Psoas muscle (tissue), 8 donors: ENCODE results near the gene ATP5PO. TPM values are rescaled to one million over a fixed set of nuclear protein-coding genes. Genes with fewer than 3 reads are reported as not detected.
"Not testable (repeated sequence)": the region's sequence is repeated elsewhere in the genome, so short reads cannot be mapped to it uniquely, and the experiment has no call there.

ENCODE experiments used
- ATAC-seq, 4 donors: fragments of 200-7000 bp; cut with Tn5 transposase; one replicate each; pipeline ENCODE4 v1.9.1; 2020; ENCODE audit warnings: moderate library complexity in 3 of 4, mild to moderate bottlenecking in 2 of 4
- DNase-seq, 2 donors: peaks; one replicate each; pipeline ENCODE4 v3.0.0-alpha.2; 2020
- H3K27ac ChIP-seq: fragments of 200-600 bp; one replicate; pipeline ENCODE4 v1.8.0; 2022
- H3K27me3 ChIP-seq, 3 donors: fragments of 200-600 bp in 1 of 3; one replicate each; pipeline versions ENCODE4 v1.6.1 to v1.8.0; 2013 to 2022; ENCODE audit warnings: low read length in 2 of 3, mild to moderate bottlenecking in 2 of 3, moderate library complexity in 1 of 3; ENCODE audit not compliant: insufficient read depth in 3 of 3
- H3K36me3 ChIP-seq, 2 donors: fragments of 200-600 bp in 1 of 2; one replicate each; pipeline versions ENCODE4 v1.6.1 to v1.8.0; 2013 to 2022; ENCODE audit warnings: low read depth in 1 of 2, mild to moderate bottlenecking in 1 of 2, moderate library complexity in 1 of 2; ENCODE audit not compliant: insufficient read depth in 1 of 2
- H3K4me1 ChIP-seq: fragments of 200-600 bp; one replicate; pipeline ENCODE4 v1.8.0; 2022
- H3K4me3 ChIP-seq: fragments of 200-600 bp; one replicate; pipeline ENCODE4 v1.8.0; 2022; ENCODE audit warnings: mild to moderate bottlenecking
- H3K9me3 ChIP-seq: fragments of 200-600 bp; one replicate; pipeline ENCODE4 v1.8.0; 2022
- CTCF ChIP-seq: fragments of 200-600 bp; IDR thresholded peaks from one replicate; pipeline ENCODE4 v1.8.0; 2022; ENCODE audit warnings: antibody characterized with exemption
- WGBS, 3 donors: extraction: QIAGEN DNeasy Blood & Tissue Kit; methylation state at CpG; one replicate each; pipeline versions ENCODE4 v1.1.6 to v1.1.7; 2013; 5-methylcytosine and 5-hydroxymethylcytosine counted together
- intact Hi-C, 2 donors: fragments of 100-400 bp; cut with DNase I; formaldehyde crosslinking; loops; one replicate each; pipeline versions ENCODE4 v1.11.0 to v1.14.2; 2022
- polyA plus RNA-seq, 3 donors: library from polyadenylated mRNA; stranded (reverse); fragments of 200-250 nt; gene quantifications; one replicate each; pipeline ENCODE4 v1.2.3, GENCODE V29; 2013
- total RNA-seq, 4 donors: library from RNA; stranded (reverse); fragmentation: NEBNext Ultra II Directional in 2 of 4; extraction: Animal tissue kit (Norgen Biotek cat#: 25700) in 2 of 4; gene quantifications; one replicate each; pipeline versions ENCODE4 v1.2.1 to v1.2.4, GENCODE V29; 2021 to 2023
- donor health status: healthy with polysubstance abuse.
- donor health status: DM: no; HTN: no; CAD: no; lungs with moderate emphysema.
- donor health status: Bipolar disorder and iron deficiency.
- donor health status: healthy.
- donor health status: DM: yes; HTN: yes; CAD: no.
- donor health status: DM: no; HTN: no; CAD: no.
- donor health status: DM: no; HTN: no; CAD: no.
- donor health status: DM: yes; HTN: yes; CAD: no.

Gene ATP5PO
- total and polyA plus RNA-seq, 7 donors, result 294 to 680 (median 473) TPM

- Histone ChIP-seq H3K36me3 (no peaks in the 10 kb centered on the region), H3K27ac (no peak overlapping the region), H3K27me3 (no peaks in the 10 kb centered on the region), H3K4me3 (no peak overlapping the region), H3K4me1 (no peaks in the 10 kb centered on the region), H3K9me3 (no peaks in the 10 kb centered on the region)
- ATAC-seq, result no peak
- no peak for DNase-seq
- WGBS, 3 donors, result 88 to 91% (median 90%) methylated on average over 5 of the region's 5 CpGs
- no peak for TF ChIP-seq CTCF
- intact Hi-C loops, result no loop called here
These were observed 44.4 kb downstream of the ATP5PO start for GRCh38 chr21:33871171-33871570.

GRCh38 chr21:33870768-33871167, 44.8 kb downstream of the ATP5PO start:
- H3K27me3 ChIP-seq, result no peaks in the 10 kb centered on the region
- intact Hi-C loops, result no loop called here
- ATAC-seq (no peak), DNase-seq (peak in 1 of 2 donors; percentile 8)
- no peaks in the 10 kb centered on the region for H3K4me1 ChIP-seq
- no peak for TF ChIP-seq CTCF
- H3K9me3 ChIP-seq, result no peaks in the 10 kb centered on the region
- no peak overlapping the region for H3K27ac ChIP-seq
- 58 to 75% (median 75%) methylated on average over 4 of the region's 4 CpGs for WGBS, 3 donors
- H3K36me3 ChIP-seq, result no peaks in the 10 kb centered on the region
- H3K4me3 ChIP-seq, result no peak overlapping the region

GRCh38 chr21:33869873-33870272, 45.7 kb downstream of the ATP5PO start:
- no peak overlapping the region for H3K4me3 ChIP-seq
- no peaks in the 10 kb centered on the region for H3K36me3 ChIP-seq
- DNase-seq (no peak), ATAC-seq (no peak)
- no peaks in the 10 kb centered on the region for H3K27me3 ChIP-seq
- no peak overlapping the region for H3K27ac ChIP-seq
- H3K4me1 ChIP-seq, result no peaks in the 10 kb centered on the region
- intact Hi-C loops, result no loop called here
- no peak for TF ChIP-seq CTCF
- no peaks in the 10 kb centered on the region for H3K9me3 ChIP-seq

GRCh38 chr21:33867868-33868267, 47.7 kb downstream of the ATP5PO start:
- H3K27me3 ChIP-seq, H3K4me3 ChIP-seq, H3K27ac ChIP-seq, H3K4me1 ChIP-seq, H3K36me3 ChIP-seq, ATAC-seq, H3K9me3 ChIP-seq, intact Hi-C loops: not testable (repeated sequence)
- 48 to 66% (median 53%) methylated on average over 10 to 13 of the region's 13 CpGs for WGBS, 3 donors
- DNase-seq, result peak in 1 of 2 donors; percentile 9

GRCh38 chr21:33866826-33867225, 48.8 kb downstream of the ATP5PO start:
- H3K4me1 ChIP-seq, result no peaks in the 10 kb centered on the region
- WGBS, 3 donors, result 61 to 76% (median 72%) methylated on average over 2 of the region's 2 CpGs
- H3K27me3 ChIP-seq, result no peaks in the 10 kb centered on the region
- H3K36me3 ChIP-seq, result no peaks in the 10 kb centered on the region
- intact Hi-C loops, result no loop called here
- H3K27ac ChIP-seq, result no peak overlapping the region
- H3K9me3 ChIP-seq, result no peaks in the 10 kb centered on the region
- no peak overlapping the region for H3K4me3 ChIP-seq
- ATAC-seq, result no peak
- no peak for TF ChIP-seq CTCF
- DNase-seq, result no peak
